ENCODE measurements around the gene AVL9.

AVL9 gene

DNA sequence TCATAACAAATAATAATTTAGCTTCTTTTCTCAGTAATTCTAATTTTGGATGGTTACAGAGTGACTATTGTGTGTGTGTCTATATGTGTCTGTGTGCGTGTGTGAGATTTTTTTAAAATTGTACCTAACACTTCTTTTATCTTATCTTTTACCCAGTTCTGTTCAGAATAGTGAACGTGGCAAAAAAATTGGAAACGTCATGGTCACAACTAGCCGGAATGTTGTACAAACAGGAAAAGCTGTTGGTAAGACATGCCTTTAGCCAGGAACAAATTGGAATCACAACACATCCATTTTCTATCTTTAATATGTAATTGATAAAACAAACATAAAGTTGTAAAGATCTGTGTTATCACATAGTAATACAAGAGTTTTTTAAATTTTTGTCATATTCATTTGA lies 85.4 kb downstream of the AVL9 start:
- no peak overlapping the region for H3K4me2 ChIP-seq (ENCODE audit: low read length)
- no peaks in the 10 kb centered on the region for H3K4me1 ChIP-seq (ENCODE audit: insufficient read depth, low read length, severe bottlenecking)
- no peak overlapping the region for H3K9ac ChIP-seq (ENCODE audit: low read length)
- no peak overlapping the region for H2AFZ ChIP-seq (ENCODE audit: low read length)
- no peak overlapping the region for H3K4me3 ChIP-seq (ENCODE audit: low read depth, low read length, poor library complexity, severe bottlenecking)
- H3K36me3 ChIP-seq (ENCODE audit: insufficient read depth, low read length), result peaks cover 81% of the 10 kb centered on the region
- H3F3A ChIP-seq (ENCODE audit: insufficient read depth, low read length), result no peaks in the 10 kb centered on the region
- no peaks in the 10 kb centered on the region for H3K9me2 ChIP-seq (ENCODE audit: low read depth, low read length)
- H3K27me3 ChIP-seq (ENCODE audit: insufficient read depth, low read length), result no peaks in the 10 kb centered on the region
- H3K9me3 ChIP-seq (ENCODE audit: low read length), result no peaks in the 10 kb centered on the region
- no peaks in the 10 kb centered on the region for H3K79me2 ChIP-seq (ENCODE audit: insufficient read depth, low read length)
- TF ChIP-seq, protein P1, sequence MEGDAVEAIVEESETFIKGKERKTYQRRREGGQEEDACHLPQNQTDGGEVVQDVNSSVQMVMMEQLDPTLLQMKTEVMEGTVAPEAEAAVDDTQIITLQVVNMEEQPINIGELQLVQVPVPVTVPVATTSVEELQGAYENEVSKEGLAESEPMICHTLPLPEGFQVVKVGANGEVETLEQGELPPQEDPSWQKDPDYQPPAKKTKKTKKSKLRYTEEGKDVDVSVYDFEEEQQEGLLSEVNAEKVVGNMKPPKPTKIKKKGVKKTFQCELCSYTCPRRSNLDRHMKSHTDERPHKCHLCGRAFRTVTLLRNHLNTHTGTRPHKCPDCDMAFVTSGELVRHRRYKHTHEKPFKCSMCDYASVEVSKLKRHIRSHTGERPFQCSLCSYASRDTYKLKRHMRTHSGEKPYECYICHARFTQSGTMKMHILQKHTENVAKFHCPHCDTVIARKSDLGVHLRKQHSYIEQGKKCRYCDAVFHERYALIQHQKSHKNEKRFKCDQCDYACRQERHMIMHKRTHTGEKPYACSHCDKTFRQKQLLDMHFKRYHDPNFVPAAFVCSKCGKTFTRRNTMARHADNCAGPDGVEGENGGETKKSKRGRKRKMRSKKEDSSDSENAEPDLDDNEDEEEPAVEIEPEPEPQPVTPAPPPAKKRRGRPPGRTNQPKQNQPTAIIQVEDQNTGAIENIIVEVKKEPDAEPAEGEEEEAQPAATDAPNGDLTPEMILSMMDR (IDR thresholded peaks at IDR 0.05; ENCODE audit: low read length), result no peak
- TF ChIP-seq EZH2 (IDR thresholded peaks at IDR 0.05; ENCODE audit: borderline replicate concordance, low read length), result no peak
- H3K27ac ChIP-seq (ENCODE audit: low read depth, low read length, poor library complexity, severe bottlenecking), result no peak overlapping the region
- no peaks in the 10 kb centered on the region for H4K20me1 ChIP-seq (ENCODE audit: insufficient read depth, low read length)

- Histone ChIP-seq H3F3A (ENCODE audit: insufficient read depth, low read length) (no peaks in the 10 kb centered on the region), H3K9me2 (ENCODE audit: low read depth, low read length) (no peaks in the 10 kb centered on the region), H3K27ac (ENCODE audit: low read depth, low read length, poor library complexity, severe bottlenecking) (no peak overlapping the region), H3K36me3 (ENCODE audit: insufficient read depth, low read length) (peaks cover 79% of the 10 kb centered on the region), H2AFZ (ENCODE audit: low read length) (no peak overlapping the region), H4K20me1 (ENCODE audit: insufficient read depth, low read length) (no peaks in the 10 kb centered on the region), H3K27me3 (ENCODE audit: insufficient read depth, low read length) (no peaks in the 10 kb centered on the region), H3K9ac (ENCODE audit: low read length) (no peak overlapping the region), H3K9me3 (ENCODE audit: low read length) (no peaks in the 10 kb centered on the region), H3K4me3 (ENCODE audit: low read depth, low read length, poor library complexity, severe bottlenecking) (no peak overlapping the region), H3K4me1 (ENCODE audit: insufficient read depth, low read length, severe bottlenecking) (no peaks in the 10 kb centered on the region), H3K79me2 (ENCODE audit: insufficient read depth, low read length) (no peaks in the 10 kb centered on the region), H3K4me2 (ENCODE audit: low read length) (no peak overlapping the region)
- TF ChIP-seq EZH2 (IDR thresholded peaks at IDR 0.05; ENCODE audit: borderline replicate concordance, low read length), result no peak
- TF ChIP-seq, protein P1 (IDR thresholded peaks at IDR 0.05; ENCODE audit: low read length), result no peak
Measured at GRCh38 chr7:32582036-32582435, 86.7 kb downstream of the AVL9 start.

DNA sequence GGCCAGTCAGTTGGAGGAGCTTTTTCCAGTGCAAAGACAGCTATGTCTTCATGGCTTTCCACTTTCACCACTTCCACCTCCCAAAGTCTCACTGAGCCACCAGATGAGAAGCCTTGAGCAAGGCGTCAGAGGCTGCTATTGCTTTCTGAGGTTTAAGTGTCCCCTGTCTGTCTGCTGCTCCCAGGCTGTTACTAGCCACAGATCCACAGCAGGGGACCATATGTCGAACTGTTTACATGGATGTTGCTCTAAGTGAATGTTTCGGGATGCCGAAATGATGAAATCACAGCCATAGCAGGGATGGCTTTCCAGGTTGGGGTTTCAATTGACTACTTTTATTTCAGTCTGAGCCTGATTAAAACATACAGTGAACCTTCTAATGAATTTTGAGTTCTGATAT lies 88.5 kb downstream of the AVL9 start:
- Histone ChIP-seq H3K9me3 (ENCODE audit: low read length) (no peaks in the 10 kb centered on the region), H3K79me2 (ENCODE audit: insufficient read depth, low read length) (no peaks in the 10 kb centered on the region), H3K9me2 (ENCODE audit: low read depth, low read length) (no peaks in the 10 kb centered on the region), H3F3A (ENCODE audit: insufficient read depth, low read length) (no peaks in the 10 kb centered on the region), H3K4me2 (ENCODE audit: low read length) (no peak overlapping the region), H3K4me1 (ENCODE audit: insufficient read depth, low read length, severe bottlenecking) (no peaks in the 10 kb centered on the region), H3K4me3 (ENCODE audit: low read depth, low read length, poor library complexity, severe bottlenecking) (no peak overlapping the region), H2AFZ (ENCODE audit: low read length) (no peak overlapping the region), H4K20me1 (ENCODE audit: insufficient read depth, low read length) (no peaks in the 10 kb centered on the region), H3K27me3 (ENCODE audit: insufficient read depth, low read length) (no peaks in the 10 kb centered on the region), H3K36me3 (ENCODE audit: insufficient read depth, low read length) (peaks cover 68% of the 10 kb centered on the region), H3K9ac (ENCODE audit: low read length) (no peak overlapping the region), H3K27ac (ENCODE audit: low read depth, low read length, poor library complexity, severe bottlenecking) (no peak overlapping the region)
- TF ChIP-seq, protein P1 (IDR thresholded peaks at IDR 0.05; ENCODE audit: low read length), result no peak
